Fibroblast of peridontal ligament (primary cell): Measurements from ENCODE around the gene IFT81.
"Not testable (repeated sequence)": the region's sequence is repeated elsewhere in the genome, so short reads cannot be mapped to it uniquely, and the experiment has no call there.

Experiments
- DNase-seq: peaks from one replicate; pipeline ENCODE4 v3.0.0-alpha.2; 2010; ENCODE audit errors: extremely low read depth

The IFT81 gene, protein sequence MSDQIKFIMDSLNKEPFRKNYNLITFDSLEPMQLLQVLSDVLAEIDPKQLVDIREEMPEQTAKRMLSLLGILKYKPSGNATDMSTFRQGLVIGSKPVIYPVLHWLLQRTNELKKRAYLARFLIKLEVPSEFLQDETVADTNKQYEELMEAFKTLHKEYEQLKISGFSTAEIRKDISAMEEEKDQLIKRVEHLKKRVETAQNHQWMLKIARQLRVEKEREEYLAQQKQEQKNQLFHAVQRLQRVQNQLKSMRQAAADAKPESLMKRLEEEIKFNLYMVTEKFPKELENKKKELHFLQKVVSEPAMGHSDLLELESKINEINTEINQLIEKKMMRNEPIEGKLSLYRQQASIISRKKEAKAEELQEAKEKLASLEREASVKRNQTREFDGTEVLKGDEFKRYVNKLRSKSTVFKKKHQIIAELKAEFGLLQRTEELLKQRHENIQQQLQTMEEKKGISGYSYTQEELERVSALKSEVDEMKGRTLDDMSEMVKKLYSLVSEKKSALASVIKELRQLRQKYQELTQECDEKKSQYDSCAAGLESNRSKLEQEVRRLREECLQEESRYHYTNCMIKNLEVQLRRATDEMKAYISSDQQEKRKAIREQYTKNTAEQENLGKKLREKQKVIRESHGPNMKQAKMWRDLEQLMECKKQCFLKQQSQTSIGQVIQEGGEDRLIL

GRCh38 chr12:110124269-110124995 lies at the start of gene IFT81:
Gene IFT81, plus strand, starts transcription at chr12:110124357. Its CDS starts 3,024 bp downstream, at chr12:110127381.
- DNase-seq, result peak; percentile 93

DNA sequence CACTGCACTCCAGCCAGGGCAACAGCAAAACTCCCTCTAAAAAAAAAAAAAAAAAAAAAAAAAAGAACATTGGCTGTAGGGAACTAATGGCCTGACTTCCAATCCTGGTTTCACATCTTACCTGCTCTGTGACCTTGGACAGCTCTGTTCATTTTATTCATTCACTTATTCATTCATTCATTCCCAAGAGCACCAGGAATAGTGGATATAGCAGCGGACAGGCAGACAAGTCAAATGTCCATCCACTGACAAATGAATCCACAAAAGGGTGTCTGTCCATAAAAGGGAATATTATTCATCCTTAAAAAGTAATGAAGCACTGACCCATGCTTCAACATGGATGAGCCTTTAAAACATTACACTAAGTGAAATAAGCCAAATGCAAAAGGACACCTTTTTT lies 48.3 kb upstream of the IFT81 start:
- no peak for DNase-seq

DNA sequence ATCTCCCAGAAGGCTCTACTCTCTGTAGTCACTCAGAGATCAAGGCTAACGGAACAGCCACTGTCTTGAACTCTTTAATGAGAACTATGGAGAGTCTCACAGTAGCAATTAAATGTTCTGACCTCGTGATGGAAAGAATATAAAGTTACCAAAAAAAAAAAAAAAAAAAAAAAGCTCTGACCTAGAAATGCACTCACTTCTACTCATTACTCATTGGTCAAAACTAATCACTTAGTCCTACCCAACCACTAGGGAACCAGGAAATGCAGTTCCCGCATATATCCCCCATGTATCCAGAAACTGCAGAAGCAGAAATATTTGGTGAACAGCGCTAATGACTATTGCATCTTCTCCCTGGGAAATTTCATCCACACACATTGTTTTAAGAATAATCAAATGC lies 46.4 kb upstream of the IFT81 start:
- no peak for DNase-seq

DNA sequence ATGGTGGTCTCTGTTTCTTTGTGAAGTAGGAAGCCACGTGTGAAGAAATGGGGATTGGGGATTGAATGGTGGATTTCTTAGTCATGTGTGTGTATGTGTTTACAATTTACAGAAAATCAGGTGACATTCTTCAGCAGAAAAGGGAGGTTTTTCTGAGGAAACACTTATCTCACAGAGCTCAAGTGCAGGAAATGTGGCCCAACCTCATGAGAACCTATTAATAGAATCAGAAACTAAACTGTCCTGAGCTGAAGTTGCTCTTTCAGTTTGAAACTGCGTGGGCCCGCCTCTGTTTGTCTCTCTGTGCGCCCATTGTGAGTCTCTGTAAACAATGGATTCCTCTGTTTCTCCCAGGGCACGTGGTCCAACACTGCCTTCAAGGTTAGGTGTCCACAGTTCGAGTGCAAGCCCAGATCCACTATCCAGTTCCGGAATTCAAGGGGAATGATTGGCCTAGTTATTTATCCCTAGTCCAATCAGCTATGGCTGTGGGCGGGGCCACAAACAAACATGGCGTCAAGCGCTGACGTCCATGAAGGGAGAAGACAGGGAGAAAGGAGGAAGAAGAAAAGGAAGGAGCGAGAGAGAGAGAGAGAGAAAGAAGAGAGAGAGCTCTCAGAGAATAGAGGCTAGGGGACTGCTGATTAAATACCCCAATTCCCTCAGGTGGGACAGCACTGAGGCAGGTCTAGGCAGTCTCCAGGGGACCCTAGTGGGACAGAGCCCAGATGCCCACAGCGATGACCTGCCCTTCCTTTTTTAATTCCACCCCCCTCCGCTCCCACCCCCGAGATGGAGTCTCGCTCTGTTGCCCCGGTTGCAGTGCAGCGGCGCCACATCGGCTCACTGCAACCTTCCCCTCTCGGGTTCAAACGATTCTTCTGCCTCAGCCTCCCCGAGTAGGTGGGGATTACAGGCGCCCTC lies 44.4 kb upstream of the IFT81 start:
- no peak for DNase-seq

DNA sequence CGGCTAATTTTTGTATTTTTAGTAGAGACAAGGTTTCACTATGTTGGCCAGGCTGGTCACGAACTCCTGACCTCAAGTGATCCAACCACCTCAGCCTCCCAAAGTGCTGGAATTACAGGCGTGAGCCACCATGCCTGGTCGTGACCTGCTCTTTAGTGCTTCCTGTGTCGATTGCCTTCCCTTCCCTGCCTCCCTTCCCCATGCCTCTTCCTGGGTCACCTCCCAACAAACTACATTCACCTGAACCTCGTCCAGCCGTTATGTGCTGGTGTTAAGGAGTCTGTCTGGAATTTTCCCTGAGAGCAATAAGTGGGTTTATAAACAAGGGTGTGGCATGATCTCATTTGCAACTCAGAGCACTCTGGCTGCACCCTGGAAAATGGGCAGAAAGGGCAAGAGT lies 43.7 kb upstream of the IFT81 start:
- no peak for DNase-seq

- DNase-seq, result no peak
Observed at GRCh38 chr12:110084314-110085015, 39.7 kb upstream of the IFT81 start.

GRCh38 chr12:110088216-110088615 lies 35.9 kb upstream of the IFT81 start:
- DNase-seq, result not testable (repeated sequence)

DNA sequence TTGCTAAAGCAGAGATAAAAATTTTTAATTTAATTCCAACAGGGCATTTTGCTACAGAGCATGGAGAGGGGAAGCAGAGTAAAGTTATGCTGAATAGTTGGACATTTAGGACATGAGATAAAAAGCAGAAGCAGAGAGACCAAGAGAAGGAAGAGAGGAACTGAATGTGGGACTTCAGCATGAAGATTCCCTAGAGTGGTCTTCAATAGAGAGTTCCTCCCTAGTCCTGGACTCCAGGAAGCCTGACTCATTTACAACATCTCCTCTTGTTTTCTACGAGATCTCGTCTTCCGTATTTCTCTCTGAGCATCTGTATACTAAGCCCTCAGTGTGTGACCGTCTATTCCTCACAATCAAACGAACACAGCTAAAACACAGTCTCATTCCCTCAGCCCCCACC lies 35.2 kb upstream of the IFT81 start:
- no peak for DNase-seq

DNA sequence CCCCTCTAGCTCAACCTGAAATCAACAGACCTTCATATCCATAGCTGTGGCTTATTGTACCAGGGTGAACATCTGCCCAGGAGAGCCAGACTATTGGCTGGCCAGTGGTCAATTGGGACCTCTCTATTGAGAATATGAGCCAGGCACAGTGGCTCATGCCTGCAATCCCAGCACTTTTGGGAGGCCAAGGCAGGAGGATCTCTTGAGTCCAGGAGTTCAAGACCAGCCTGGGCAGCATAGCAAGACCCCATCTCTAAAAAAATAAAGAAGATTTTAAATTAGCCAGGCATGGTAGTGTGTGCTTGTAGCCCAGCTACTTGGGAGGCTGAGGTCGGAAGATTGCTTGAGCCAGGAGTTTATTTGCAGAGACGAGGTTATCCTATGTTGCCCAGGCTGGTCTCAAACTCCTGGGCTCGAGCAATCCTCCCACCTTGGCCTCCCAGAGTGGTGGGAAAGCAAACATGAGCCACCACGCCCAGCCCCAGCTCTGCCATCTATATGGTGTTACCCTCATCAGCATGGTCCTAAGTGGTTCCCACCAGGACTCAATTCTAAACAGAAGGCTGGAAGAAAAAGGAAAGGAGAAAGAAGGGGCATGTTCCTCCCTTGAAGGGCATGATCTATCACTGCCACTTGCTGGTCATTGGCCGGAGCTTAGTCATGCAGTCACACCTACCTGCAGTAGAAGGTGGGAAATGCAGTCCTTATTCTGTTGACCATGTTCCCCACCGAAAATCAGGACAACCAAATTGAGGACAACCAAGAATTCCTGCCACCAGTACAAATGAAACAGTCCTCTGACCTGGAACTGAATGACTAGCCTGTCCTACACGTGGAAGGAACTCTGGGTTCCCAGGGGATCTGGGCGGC lies 33.7 kb upstream of the IFT81 start:
- no peak for DNase-seq

- DNase-seq, result no peak
Observed at GRCh38 chr12:110091136-110091711, 32.9 kb upstream of the IFT81 start.

DNA sequence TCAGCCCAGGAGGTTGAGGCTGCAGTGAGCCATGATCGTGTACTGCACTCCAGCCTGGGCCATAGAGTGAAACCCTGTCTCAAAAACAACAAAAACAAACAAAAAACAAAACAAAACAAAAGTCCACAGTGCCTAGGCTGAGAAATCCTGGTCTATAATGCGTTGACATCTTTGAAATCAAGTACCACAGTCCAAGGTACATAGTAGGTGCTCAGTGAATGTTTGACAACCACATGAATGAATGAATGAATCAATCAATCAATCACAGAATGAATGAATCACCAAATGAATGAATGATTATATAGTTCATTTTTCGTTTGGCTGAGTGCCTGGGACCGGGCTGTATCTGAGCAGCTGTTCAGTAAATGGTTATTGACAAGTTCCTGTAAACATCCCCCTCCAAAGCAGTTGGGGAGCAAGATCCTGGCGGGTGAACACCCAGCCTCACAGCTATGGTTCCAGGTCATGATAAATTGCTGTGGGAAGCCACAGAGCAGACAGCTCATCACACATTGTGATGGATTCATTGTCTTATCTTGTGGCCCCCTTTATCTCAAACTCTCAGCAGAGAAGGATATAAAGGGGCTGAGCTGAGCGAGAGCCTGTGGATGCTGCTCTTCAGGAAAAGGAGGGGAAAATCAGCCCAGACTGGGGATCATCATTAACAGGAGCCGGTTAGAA lies 30.4 kb upstream of the IFT81 start:
- DNase-seq, result no peak

- peak; percentile 89 for DNase-seq
Observed at GRCh38 chr12:110100315-110100970, 23.7 kb upstream of the IFT81 start.

DNA sequence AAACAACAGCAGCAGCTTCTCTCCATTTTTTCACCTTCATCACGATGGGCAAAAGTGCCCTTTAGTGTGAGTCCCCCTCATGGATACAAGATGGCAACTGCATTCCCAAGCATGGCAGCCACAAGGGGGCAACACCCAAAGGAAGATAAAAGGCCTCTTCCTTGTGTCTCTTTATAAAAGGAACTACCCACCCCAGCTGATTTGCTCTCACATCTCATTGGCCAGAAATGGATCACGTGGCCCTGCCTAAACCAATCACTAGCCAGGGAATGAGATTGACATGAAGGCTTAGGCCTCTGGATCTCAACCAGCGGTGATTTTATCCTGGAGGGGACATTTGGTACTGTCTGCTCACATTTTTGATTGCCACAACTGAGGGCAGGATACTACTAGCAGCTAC lies 21.9 kb upstream of the IFT81 start:
- peak; percentile 62 for DNase-seq

DNA sequence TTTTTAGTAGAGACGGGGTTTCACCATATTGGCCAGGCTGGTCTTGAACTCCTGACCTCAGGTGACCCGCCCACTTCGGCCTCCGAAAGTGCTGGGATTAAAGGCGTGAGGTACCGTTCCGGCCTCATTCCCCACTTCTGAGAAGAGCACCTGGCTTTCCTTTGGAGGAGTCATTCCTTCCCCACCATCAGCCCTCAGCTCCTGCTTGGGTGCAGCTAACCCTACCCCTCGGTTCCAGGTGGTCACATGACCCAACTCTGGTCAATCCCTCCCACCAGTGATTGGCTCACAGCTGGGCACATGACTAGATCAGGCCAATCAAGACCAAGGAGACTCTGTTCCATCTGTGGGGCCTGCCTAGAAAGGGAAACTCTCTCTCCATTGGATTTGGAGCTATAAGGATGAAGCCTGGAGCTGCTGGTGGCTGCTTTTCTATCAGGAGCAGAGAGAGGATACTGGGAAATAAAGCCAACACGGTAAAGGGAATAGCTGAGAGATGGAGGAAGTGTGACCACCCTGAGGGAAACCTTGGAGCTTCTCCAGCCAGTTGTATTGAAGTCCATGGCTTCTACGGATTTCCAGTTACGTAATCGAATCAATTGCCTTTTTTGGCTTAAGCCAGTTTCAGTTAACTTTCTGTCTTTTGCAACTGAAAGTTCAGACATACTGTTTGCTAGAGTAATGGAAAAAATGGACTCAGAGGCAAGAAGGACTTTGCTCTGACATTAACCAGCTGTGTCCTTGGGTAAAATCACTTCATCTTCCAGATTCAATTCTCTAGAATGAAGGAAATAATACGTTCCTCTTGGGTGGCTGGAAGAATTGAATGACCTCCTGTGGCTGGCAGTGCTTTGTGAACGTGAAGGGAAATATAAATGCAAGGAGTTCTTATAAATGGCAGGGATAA lies 19.7 kb upstream of the IFT81 start:
- peak; percentile 86 for DNase-seq

DNA sequence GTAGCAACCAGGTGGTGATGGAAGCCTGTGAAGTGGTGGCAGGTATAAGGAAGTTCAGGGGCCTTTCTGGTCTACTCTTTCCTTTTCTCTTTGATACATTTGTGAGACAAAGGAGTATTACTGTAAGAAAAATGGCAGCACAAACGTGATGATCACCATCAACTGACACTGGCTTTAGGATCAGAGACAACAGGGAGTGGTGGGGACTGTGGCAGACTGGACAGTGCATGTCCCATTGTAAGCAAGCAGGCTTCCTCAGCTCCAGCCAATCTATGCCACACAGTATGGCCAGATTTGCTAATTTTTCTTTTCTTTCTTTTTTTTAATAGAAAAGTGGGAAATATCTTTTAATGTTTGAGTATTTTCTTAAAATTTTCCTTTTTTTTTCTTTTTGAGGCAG lies 19.0 kb upstream of the IFT81 start:
- DNase-seq, result no peak

DNA sequence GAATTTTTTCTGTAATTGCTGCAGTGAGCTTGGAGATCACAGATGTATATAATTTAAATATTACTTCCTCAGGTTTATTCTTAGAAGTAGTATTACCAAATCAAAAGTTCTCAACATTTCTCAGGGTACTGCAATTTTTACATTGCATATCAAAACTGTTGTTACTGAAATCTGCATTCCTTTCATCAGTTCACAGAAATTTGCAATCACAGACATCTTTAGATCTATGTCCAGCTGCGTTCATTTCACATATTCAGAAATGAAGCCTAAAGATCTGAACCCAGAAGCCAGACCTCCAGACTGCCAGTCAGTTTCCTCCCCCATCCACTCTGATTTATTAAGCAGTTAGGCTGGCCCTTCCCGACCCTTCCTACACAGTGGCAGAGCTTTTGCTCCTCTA lies 18.2 kb upstream of the IFT81 start:
- peak; percentile 76 for DNase-seq
